Mesenteric fat pad (tissue), 1 donor: ENCODE data around the gene HJV. TPM values are rescaled to one million over a fixed set of nuclear protein-coding genes. Genes with fewer than 3 reads are reported as not detected.
"Not testable (repeated sequence)": the region's sequence is repeated elsewhere in the genome, so short reads cannot be mapped to it uniquely, and the experiment has no call there.

ENCODE experiments used
- DNase-seq: peaks from one replicate; pipeline ENCODE4 v3.0.0-alpha.2; 2020; ENCODE audit warnings: low spot score
- long read RNA-seq: library from polyadenylated mRNA; unstranded; transcript quantifications from one replicate; pipeline ENCODE4 v2.0.0, GENCODE V29; 2020
- total RNA-seq: library from RNA; stranded (reverse); fragmentation: NEBNext Ultra II Directional; extraction: Animal tissue kit (Norgen Biotek cat#: 25700); gene quantifications from one replicate; pipeline ENCODE4 v1.2.1, GENCODE V29; 2021
- donor health status: DM: yes; HTN: yes; CAD: no.

Gene HJV
- total RNA-seq: not detected
- long read RNA-seq: 0 reads

DNA sequence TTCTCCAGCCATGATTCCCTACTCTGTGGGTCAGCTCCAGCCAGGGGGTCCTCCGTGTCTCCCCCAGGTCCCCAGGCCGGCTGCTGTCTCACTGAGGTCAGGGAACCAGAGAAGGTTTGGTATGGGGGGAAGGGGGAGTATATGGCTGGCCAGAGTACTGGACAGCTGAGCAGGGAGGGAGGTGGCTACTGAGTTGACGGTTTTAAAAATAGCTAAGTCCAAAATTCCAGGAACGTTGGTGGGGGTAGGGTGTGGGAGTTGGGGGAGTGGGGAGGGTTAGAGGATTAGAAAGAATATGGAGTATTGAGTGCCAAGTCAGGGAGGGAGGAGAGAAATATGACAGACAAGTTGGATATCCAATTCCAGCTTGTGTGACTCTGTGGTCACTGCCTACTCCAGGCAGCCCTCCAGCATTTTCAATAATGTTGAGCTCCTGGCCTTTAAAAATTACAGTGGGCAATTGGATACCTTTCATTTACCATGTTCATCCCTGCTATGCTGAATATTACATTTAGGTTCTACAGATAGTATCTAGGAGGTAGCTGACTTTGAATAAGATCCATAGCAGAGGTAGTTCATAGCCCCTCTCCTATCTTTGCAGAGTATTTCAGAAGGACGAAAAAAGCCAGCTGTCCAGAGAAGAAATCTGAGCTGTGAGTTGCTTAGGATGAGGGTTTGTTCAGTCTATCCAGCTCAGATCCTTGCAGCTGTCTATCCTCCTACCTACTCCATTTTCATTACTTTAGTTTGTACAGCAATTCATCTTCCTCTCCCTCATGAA lies at the start of gene HJV:
TSS of gene HJV (minus strand) at position 114 of the 781 bp plus-strand sequence. CDS start 1,504 bp downstream, outside the sequence.
- DNase-seq: no peak

DNA sequence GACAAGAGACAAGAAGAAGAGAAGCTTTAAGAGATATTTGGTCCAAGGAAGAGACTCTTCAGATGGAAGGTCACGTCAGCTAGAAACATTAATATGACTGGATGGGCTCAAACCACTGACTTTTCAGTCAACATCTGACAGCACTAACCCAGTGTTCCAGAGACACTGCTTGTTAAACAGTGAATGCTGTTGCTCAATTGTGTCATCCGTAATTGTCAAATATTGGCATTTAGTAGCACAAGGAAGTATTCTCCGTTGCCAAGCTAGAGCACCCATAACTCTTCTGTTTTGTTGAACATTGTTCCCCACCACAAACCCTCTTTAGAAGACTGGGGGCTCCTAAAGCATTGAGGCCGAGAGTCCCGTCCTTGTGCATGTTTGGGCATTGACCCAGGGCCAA lies 37.6 kb upstream of the HJV start:
- not testable (repeated sequence) for DNase-seq

GRCh38 chr1:146051852-146052676 lies 30.5 kb upstream of the HJV start:
- peak; percentile 93 for DNase-seq

- DNase-seq: no peak
These were observed 29.9 kb upstream of the HJV start for GRCh38 chr1:146051452-146051851.

DNA sequence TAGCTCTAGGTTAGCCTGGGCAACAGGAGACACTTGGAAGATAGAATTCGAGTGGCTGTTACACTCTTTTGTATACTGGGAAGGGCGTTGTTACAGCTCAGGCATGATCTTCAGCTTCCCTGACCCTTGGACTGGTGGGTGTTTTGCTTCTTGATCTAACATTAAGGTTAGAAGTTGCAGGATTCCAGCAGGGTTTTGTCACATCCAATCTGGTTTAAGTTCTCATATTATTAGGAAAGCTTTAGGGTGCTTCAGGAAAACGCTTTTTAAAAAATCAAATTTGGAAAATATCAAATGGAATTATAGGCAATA lies 29.1 kb upstream of the HJV start:
- DNase-seq: not testable (repeated sequence)

GRCh38 chr1:146049866-146050651 lies 28.5 kb upstream of the HJV start:
- not testable (repeated sequence) for DNase-seq

GRCh38 chr1:146049436-146049835 lies 27.9 kb upstream of the HJV start:
- DNase-seq: no peak

DNA sequence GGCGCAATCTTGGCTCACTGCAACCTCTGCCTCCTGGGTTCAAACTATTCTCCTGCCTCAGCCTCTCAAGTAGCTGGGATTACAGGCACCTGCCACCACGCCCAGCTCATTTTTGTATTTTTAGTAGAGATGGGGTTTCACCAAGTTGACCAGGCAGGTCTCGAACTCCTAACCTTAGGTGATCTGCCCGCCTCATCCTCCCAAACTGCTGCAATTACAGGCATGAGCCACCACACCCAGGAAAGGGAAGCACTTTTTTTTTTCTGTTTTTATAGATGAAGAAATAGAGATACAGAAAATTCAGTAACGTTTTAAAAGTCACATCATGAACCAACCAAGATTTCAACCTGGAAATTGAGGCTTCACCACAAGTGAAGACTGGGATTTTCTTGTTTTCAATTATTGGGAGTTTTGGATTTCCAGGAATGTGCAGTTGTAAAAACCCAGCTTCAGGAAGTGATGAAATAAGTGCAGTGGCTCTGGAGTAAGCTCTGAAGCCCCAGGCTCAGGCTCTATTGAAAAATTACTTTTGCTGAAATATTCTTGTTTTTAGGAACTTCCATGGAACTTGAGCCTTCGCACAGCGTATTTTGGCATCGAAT lies 27.1 kb upstream of the HJV start:
- not testable (repeated sequence) for DNase-seq

- no peak for DNase-seq
These were observed 25.1 kb upstream of the HJV start for GRCh38 chr1:146046664-146047063.

DNA sequence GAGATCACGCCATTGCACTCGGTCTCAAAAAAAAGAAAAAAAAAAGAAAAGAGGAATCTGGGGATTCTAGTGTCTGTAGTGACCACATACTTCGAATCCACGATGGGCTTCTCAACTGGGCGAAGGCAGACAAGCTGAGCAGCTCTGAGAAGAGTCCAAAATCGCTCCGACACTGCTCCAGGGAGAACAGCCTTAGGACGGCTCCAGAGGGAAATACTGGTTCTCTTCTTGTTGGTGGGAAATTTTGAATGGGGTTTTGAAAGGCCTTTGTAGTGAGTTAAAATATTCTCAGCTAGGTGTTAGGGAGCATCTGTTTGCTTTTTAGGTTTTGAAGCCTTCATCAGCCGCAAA lies 18.3 kb upstream of the HJV start:
- no peak for DNase-seq

DNA sequence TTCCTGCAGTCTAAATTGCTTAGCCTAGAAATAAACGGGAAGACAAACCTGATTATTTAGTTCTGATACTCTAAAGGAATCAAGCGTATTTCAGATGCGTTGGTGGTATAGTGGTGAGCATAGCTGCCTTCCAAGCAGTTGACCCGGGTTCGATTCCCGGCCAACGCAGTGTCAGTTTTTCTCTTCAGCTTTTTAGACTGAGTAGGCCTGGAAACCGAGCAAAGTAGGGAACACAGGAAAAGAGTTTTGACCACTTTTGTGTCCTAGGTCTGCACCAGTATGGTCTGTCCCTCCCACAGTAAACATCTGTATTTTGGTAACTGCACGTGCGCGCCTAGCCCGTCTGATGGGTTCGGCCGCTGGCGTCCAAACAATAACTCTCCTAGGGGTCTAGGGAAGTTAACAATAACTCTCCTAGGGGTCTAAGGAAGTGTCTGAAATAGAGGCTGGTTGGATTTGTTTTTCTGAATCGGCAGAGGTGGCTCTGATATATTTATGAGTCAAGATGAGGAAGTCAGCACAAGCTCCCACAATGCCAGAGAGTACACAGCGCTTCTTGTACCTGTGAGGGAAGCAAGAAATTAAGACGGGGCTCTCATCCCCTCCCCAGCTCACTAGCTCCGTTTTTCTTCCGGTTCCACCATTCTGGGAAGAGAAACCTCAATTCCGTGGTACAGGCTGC lies 15.6 kb upstream of the HJV start:
- DNase-seq: no peak

DNA sequence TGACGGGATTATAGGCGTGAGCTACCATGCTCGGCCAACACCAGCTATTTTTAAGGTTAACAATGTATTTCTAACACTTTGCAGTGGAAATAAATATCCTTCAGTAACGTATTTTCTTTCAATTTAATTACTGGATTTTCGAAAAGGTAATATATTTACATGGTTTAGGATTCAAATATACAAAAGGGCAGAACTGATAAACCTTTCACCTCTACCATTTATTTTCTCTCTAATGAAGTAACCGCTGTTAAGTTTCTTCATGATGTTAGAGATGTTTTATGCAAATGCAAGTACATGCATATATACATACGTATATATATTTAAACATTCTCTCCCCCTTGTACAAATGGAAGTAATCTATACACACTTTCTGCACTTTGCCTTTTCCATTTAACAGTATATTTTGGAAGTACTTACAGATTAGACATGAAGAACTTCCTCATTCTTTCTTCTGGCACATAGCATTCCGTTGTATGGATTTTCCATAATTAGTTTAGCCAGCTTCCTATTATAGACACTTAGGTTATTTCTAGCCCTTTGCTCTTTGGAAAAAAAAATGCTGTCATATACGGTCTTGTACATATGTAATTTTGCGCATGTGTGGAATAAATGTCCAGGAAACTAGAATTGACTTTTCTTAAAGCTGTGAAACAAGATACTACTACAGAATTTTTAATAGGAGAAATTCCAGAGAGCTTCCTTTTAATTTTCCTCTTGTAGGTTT lies 14.9 kb upstream of the HJV start:
- no peak for DNase-seq

- DNase-seq: no peak
These were observed 13.5 kb upstream of the HJV start for GRCh38 chr1:146035048-146035423.

- DNase-seq: no peak
These were observed 11.2 kb upstream of the HJV start for GRCh38 chr1:146032631-146033219.

- DNase-seq: no peak
These were observed 9.9 kb upstream of the HJV start for GRCh38 chr1:146031476-146031875.

GRCh38 chr1:146029117-146029516 lies 7.6 kb upstream of the HJV start:
- DNase-seq: no peak

DNA sequence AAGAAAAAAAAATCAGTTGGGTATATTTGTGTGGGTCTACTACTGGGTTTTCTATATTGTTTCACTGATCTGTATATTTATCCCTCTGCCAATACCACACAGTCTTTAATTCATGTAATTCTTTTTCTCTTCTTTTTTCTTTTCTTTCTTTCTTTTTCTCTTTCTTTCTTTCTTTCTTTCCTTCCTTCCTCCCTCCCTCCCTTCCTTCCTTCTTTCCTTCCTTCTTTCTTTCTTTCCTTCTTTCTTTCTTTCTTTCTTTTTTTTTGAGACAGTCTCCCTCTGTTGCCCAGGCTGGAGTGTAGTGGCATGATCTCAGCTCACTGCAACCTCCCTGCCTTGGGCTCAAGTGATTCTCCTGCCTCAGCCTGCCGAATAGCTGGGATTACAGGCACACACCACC lies 5.1 kb upstream of the HJV start:
- not testable (repeated sequence) for DNase-seq

DNA sequence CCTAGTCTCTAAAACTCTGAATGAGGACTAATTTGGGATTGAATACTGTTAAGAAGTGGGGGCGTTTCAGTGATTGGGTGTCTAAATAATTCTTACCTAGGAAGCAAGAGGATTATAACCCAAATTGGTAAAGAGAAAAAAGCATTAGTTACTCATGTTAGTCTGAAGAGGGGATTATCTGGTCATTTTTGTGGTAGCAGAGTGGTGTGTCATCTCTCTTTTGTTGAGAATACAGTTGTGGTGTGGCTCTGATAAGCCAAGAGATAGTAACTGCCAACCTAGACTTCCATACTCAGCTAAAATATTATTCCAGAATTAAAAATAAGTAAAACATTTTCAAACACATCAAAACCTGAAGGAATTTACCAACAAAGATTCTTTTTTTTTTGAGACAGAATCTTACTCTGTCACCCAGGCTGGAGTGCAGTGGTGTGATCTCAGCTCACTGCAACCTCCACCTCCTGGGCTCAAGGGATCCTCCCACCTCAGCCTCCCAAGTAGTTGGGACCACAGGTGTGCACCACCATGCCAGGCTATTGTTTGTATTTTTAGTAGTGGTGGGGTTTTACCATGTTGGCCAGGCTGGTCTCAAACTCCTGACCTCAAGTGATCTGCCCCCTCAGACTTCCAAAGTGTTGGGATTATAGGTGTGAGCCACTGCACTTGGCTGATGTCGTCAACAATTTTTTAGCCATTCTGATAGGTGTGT lies 4.4 kb upstream of the HJV start:
- not testable (repeated sequence) for DNase-seq
